GM18508 (cell line): Measurements from ENCODE around the gene ANO10.
A peak's percentile ranks its signal among the peaks of the same experiment; 100 is the strongest.
"Not testable (repeated sequence)": the region's sequence is repeated elsewhere in the genome, so short reads cannot be mapped to it uniquely, and the experiment has no call there.

Source experiments
- ATAC-seq: cut with Tn5 transposase; IDR thresholded peaks from one replicate; pipeline ENCODE4 v1.9.1; 2021; ENCODE audit warnings: moderate number of reproducible peaks; ENCODE audit not compliant: insufficient read depth, unreplicated experiment

Gene ANO10

DNA sequence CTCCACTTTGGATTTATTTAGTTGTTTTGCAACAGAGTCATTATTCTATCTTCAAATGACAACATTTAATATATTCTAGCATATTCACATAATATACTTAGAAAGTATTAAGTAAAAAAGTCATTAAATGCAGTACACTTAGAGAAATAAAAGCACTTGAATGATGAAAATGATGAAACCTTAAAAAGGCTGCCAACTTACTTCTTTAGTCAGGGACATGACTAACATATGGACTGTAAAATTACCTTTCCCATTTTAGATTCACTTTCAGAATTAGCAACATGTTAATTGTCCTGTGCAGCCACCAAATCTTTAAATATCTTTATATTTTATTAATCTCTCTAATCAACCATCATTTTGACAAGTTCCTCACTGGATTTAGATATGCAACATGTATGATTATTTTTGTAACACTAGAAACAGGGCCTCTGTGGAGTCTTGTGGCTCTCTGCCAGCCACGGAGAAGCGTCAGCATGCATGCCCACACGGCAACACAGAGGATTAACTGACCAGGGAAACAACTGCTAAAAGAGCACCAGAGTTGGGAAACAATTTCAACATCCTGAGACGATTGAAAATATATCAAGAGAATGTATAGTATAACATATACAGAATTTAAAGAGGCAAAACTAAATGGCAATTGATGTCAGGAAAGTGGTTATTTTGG is 95.7 kb downstream of the ANO10 start:
- ATAC-seq: no peak

DNA sequence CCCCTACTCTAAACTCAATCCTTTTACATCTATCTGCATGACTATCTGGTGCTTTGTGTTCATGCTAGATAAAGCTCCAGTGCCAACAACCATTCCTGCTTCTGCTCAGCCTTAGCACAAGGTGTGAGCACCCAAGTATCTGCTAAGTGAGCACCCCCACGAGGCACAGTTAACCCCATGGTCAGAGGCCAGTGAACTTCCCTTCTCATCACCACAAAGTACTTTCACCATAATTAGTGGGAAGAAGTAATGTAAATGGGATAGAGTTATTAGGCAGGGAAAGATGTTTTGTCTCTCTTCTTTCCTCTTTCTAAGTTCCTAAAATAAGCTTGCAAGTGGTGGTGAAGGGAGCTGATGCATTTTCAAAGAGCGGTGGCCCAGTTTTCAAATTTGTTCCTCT is 96.4 kb downstream of the ANO10 start:
- no peak for ATAC-seq

DNA sequence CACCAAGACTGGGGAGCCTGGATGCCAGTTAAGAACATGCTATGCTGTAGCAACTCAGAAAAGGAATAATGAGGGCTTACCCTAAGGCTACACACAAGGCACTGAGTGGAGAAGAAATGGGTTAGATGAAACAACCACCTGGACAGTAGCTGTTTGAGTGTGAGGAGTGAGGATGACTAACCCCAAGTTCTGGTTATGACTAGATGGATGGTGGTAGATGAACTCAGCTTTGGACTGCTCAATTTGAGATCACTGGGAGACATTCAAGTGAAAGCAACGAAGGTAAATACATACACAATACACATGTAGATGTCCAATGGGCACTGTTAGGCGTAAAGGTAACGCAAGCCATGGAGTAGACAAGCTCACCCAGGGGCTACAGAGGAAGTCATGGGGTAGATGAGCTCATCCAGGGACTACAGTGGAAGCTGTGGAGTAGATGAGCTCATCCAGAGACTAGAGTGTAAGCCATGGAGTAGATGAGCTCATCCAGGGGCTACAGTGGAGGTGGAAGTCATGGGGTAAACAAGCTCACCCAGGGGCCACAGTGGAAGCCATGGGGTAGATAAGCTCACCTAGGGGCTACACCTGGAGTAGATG is 98.3 kb downstream of the ANO10 start:
- peak; percentile 95 for ATAC-seq

DNA sequence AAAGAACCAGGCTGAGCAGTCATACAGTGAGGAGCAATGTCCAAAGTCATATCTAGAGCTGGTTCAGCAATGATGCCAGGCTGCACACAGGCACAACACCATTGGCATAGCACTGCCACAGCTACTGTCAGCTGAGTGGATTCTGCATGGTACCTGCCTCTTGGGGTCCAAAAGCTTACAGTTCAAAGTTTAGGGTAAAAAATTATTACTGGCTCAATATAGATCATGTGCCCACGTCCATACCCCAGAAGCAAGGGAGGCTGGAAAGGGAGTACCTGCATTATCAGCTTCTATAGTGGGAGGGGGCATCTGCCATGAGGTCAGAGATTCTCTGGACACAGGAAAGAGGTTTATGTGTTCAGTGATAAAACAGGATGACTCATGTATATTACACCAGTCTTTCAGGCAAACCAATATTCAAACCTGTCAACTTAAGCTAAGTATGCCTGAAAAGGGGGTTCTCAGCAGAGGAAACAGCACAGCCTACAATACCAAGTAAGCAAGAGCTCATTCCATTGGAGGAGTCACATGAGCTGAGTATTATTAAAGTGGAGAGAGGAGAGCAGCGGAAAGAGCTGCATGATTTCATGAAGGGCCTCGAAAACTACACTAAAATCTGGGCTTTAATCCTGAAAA is 99.0 kb downstream of the ANO10 start:
- ATAC-seq: no peak

DNA sequence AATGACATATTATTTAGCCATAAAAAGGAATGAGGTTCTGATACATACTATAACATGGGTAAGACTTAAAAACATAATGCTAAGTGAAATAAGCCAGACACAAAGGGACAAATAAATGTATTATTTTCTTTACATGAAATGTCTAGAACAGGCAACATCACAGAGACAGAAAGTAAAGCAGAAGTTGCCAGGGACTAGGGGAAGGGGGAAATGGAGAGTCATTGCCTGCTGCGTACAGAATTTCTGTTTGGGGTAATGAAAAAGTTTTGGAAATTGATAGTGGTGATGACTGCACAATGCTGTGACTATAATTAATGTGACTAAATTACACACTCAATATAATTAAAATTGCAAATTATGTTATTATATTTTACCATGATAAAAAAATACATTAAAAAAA is 99.9 kb downstream of the ANO10 start:
- no peak for ATAC-seq

- ATAC-seq: not testable (repeated sequence)
Measured at GRCh38 chr3:43518515-43518914, 103.3 kb downstream of the ANO10 start.

- ATAC-seq: no peak
Measured at GRCh38 chr3:43515970-43516635, 105.7 kb downstream of the ANO10 start.

DNA sequence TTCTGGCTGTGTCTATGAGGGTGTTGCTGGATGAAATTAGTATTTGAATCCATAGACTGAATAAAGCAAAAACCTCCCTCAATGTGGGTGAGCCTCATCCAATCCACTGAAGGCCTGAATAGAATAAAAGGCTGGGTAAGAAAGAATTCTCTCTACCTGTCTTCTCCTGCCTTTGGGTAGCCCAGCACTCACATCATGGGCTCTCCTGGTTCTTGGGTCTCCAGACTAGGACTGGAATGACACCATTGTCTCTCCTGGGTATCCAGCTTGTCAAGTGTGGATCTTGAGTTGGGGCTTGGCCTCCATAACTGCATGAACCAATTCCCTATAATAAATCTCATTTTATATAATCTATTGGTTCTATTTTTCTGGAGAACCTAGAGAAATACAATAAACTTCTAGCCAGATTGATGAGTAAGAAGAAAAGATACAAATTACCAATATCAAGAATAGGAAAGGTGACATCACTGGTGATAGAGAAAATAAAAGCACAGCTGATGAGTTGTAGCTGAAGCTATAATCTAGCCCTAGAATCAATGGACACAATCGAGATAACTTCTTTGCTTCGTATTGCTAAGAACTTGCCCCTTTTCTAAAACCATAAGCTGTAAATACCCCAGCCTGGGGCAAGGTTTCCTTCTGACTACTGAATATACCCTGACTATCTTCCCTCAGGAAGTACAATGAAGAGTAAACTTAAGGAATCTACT is 106.4 kb downstream of the ANO10 start:
- ATAC-seq: no peak

DNA sequence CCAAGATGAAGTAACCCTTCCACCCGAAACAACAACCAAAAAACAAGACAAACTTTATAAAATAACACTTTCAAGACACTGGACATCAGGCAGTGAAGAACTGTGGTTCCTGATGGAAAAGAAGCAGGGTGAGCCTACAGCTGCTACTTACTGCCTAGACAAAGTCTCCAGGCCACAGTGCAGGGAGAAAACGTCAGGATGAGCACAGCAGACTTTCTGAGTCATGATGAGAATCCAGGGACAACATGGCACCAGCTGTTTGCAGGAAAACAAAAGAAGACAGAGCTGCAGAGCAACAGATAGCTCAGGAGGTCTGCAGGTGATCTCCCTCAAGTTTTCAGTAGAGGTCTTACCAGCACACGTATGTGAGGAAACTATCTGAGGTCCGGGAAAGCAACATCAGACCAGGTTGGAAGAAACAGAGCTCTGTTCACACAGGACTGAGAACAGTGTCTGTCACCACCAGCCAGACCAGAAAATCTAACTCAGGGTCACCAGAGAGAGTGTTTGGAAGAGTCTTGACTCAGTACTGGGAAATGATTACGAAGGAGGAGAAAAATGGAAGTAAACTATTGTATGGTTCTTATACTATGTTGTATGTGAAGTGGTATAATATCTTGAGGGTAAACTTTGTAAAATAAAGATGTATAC is 108.9 kb downstream of the ANO10 start:
- no peak for ATAC-seq

DNA sequence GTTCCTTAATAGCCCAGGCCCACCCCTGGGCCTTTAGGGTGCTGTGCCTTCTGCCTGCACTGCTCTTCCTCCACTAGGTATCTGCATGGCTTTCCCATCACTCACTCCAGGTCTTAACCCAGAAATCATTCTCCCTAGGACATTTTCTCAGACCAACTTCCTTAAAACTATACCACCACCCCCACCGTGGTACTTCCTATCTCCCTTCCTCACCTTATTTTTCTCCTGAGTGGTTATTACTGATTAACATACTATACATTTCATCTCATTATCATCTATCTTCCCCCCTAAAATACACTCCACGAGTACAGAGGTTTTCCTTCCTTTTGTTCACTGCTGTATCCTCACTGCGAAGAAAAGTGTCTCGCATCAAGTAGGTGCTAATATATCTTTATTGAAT is 115.2 kb downstream of the ANO10 start:
- ATAC-seq: no peak

DNA sequence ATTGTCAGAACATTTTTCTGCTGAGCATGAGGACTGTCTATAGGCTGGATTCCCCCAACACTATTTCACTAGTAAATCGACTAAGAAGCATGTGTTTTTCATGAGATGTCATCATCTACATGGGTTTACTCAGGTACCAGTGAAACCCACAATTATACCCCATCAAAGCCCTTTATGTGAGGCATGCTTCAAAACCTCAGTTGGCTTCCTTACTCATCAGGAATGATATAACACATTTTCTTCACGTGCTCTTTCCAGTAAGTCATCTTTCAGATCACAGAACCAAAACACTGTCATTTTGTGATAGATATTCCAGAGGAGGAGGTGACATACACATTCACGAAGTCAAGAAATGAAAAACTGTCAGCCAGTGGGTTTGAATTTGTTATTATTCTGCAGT is 116.5 kb downstream of the ANO10 start:
- ATAC-seq: no peak

DNA sequence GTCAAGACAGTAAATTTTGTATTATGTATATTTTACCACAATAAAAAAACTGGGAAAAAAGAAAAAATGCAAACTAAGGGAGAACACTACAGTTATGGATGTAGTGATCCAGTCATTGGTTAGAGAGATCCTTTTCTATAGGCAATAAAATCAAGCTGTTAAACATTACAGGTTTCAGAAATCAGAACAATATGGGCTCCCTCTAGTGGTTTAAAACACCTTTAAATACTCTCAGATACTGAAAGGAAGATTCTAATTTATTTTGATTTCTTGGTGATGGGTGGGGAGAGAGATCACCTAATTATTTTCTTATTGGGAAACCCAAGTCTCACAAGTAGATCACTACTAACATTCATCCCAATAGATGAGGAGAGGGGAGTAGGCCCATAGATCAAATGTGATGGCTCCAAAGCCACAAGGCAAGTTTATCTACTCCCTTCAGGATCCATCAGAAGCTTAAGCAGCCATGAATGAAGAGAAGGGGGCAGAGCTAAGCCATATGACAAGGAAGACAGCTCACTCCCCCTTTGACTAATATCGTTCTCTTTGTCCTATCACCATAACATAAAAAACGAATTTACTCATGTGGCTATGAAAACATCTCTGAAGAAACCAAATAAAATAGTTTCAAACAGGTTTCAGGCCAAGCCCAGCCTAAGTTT is 118.6 kb downstream of the ANO10 start:
- no peak for ATAC-seq

DNA sequence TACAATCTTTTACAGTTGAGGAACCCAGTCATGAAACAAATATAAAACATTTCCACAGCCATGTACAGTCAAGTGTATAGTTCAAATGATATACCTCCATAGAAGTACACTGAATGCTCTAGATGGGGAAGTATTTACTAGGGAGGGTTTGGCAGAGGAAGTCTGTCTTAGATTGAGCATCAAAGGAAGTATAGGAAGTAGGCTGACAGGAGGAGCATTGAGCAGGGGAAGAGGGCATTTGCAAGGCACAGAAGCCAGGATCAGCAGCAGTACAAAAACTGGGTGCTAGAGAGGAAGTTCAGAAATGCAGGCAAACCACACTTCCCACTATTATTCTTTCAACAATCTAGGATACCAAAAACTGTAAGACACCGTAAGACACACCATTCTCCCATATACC is 122.6 kb downstream of the ANO10 start:
- ATAC-seq: no peak

DNA sequence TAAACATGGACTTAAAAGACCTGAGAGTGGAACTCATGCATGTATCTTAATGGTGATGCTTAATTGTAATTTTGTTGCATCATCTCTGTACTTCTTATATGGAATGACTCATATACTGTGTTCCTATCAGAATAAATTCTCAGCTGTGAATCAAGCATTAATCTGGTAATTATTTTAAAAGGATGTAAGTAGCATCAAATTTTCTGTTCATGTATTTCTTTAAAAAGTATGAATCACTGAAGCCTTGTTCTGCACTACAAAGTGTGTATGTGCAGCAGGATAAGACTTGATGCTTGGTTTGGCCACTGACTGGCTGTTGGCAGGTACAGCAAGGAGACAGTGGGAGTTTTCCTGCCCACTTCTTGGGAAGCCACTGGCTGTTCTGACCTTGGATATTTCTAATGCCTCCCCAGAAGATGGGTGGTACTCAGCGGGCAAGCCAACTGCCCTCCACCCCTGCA is 123.9 kb downstream of the ANO10 start:
- no peak for ATAC-seq

GRCh38 chr3:43497422-43497821 is 124.4 kb downstream of the ANO10 start:
- ATAC-seq: no peak

DNA sequence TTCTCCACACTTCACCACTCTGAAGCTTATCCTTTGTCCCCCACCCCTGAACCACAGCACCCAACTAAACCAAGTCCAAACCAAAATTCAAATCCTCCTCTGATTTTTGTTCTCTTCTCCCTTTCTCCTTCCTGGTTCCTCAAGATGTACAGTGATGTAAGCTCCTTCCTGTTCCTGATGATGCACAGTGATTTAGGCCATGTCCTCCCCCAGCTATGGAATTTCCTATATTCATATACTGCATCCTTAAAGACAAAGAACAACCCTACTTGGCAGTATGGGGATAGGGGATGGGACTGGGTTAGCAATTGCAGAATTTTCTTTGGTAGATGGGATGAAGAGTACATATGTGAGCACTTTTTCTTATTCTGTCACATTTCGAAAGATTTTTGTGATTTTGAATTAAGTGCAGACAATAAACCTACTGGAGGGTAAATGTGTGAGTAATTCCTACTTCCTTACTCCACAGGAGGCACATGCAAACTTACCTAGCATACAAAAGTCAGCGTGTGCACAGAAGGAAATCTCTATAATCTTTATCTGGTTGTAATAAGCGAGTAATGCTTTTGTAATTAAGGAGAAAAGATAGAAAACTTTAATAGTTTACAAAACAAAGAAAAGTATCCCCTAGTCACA is 125.0 kb downstream of the ANO10 start:
- ATAC-seq: no peak

- ATAC-seq: not testable (repeated sequence)
Measured at GRCh38 chr3:43492932-43493331, 128.9 kb downstream of the ANO10 start.

- ATAC-seq: not testable (repeated sequence)
Measured at GRCh38 chr3:43491807-43492206, 130.0 kb downstream of the ANO10 start.

DNA sequence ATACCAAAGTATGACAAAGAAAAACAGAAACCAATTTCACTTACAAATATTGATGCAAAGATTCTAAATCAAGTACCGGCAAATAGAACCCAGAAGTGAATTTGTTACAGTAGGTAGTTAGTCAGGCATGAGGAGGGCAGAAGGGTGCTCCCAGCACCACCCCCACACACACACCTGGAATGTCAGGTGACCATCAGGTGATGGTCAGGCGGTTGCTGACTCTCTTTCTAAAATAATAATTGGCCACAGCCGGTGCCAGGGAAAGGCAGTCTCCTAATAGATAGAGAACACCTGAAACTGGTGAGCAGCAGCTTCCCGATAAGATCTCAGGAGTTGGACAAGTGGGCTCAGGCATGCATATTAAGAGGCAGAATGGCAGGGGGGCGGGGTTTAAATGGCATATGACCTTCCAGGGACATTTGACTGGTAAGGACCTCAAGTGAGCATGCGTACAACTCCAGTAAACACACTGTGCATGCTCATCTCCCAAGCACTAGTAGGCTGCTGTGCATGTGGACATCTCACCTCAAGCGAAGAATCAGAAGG is 131.1 kb downstream of the ANO10 start:
- ATAC-seq: no peak
